HepG2 (cell line): Measurements from ENCODE around the gene ARPC5. TPM values are rescaled to one million over a fixed set of nuclear protein-coding genes. Genes with fewer than 3 reads are reported as not detected.
A peak's percentile ranks its signal among the peaks of the same experiment; 100 is the strongest.

Experiments
- ATF7 ChIP-seq, 2 experiments: fragments of 450-650 bp in 1 of 2; sonication (generic) in 1 of 2; formaldehyde crosslinking in 1 of 2; IDR thresholded peaks; 2 replicates each; pipeline versions ENCODE4 v1.4.0 to v1.6.1; 2016 to 2020; ENCODE audit warnings: antibody characterized with exemption in 1 of 2, mild to moderate bottlenecking in 1 of 2, missing genetic modification reagents in 1 of 2
- CREB1 ChIP-seq, 2 experiments: fragments of 450-650 bp in 1 of 2; IDR thresholded peaks; 2 replicates each; pipeline ENCODE4 v1.6.1; 2016 to 2017; ENCODE audit warnings: control low read depth in 1 of 2, mild to moderate bottlenecking in 1 of 2, missing compliant biosample characterization in 1 of 2, missing genetic modification characterization in 1 of 2
- TMF1 ChIP-seq: sonication (generic); formaldehyde crosslinking; IDR thresholded peaks from 2 replicates; pipeline ENCODE4 v1.8.1; 2022; ENCODE audit warnings: low read depth, missing genetic modification reagents
- ZBTB49 ChIP-seq: sonication (generic); formaldehyde crosslinking; IDR thresholded peaks from 2 replicates; pipeline ENCODE4 v1.4.0; 2020; ENCODE audit warnings: missing genetic modification reagents, borderline replicate concordance
- ZNF644 ChIP-seq: IDR thresholded peaks from 2 replicates; pipeline ENCODE4 v1.6.1; 2016; ENCODE audit warnings: low read depth
- polyA plus RNA-seq, 8 experiments: library from polyadenylated mRNA; depleted of rRNA in 3 of 8; stranded (reverse) in 7 of 8; unstranded in 1 of 8; fragments of >200 nt; fragmentation: Illumina TruSeq in 4 of 8; extraction: Trizol in 4 of 8; gene quantifications; 2 replicates each; pipeline versions ENCODE4 v1.2.1 to v1.2.3, GENCODE V29; 2011 to 2016; ENCODE audit warnings: low read depth in 4 of 8, missing spikeins in 1 of 8, mixed read lengths in 1 of 8; ENCODE audit not compliant: insufficient read depth in 1 of 8
- total RNA-seq, 5 experiments: library from RNA; depleted of rRNA; stranded (reverse); fragments of >200 nt; fragmentation: Illumina TruSeq; extraction: Trizol; gene quantifications; 2 replicates each; pipeline ENCODE4 v1.2.3, GENCODE V29; 2016; ENCODE audit warnings: low read depth in 1 of 5
- TF ChIP-seq, protein P1 (sequence below): IDR thresholded peaks from 2 replicates; pipeline ENCODE4 v1.6.1; 2016; ENCODE audit warnings: low read depth, missing genetic modification reagents, missing compliant biosample characterization
- TF ChIP-seq, protein P2 (sequence below): sonication (generic); formaldehyde crosslinking; IDR thresholded peaks from 2 replicates; pipeline ENCODE4 v1.5.1; 2020; ENCODE audit warnings: mild to moderate bottlenecking, missing genetic modification reagents, borderline replicate concordance
- TF ChIP-seq, protein P3 (sequence below): sonication (generic); formaldehyde crosslinking; IDR thresholded peaks from 2 replicates; pipeline ENCODE4 v1.4.0; 2020; ENCODE audit warnings: missing genetic modification reagents

Gene ARPC5
- total and polyA plus RNA-seq, 2 of the 13 experiments (the other 11 are each of a cell fraction or from before 2014, with no cell fraction given), result 48.4 to 106 TPM

DNA sequence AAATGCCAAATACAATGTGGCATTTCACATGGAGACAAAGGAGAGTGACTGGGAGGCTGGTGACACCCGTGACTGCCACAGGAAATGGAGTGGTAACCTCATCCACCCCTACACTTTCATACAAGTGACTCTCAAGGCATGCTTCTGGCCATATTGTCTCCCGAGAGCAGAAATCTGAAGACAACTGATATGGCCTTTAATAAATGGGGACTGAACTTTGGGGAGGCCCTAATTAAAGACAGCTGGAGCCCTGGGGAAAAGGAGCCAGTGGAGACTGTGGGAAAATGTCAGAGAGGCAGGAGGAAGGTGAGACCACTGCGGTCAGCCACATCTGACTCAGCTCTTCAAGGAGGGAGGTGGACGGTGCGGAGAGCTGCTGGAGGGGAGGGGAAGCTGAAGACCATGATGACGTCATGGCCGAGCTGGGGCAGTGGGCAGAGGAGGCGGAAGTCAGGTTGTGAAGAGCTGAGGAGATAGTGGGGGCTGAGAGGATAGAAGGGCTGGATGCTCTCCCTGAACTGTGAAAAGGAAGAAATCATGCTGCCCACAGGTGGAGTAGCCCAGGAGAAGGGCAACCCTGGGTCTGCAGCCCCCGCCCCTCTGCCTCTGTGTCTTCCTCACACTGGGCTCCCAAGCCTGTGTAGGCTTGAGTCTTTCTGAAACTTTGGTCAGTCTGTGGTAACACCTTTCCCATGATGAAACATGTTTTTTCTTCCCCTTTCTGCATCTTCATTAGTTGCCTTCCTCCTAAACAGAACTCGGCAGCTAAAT, 31.4 kb downstream of the ARPC5 start (continued):
- TF ChIP-seq, protein P1, sequence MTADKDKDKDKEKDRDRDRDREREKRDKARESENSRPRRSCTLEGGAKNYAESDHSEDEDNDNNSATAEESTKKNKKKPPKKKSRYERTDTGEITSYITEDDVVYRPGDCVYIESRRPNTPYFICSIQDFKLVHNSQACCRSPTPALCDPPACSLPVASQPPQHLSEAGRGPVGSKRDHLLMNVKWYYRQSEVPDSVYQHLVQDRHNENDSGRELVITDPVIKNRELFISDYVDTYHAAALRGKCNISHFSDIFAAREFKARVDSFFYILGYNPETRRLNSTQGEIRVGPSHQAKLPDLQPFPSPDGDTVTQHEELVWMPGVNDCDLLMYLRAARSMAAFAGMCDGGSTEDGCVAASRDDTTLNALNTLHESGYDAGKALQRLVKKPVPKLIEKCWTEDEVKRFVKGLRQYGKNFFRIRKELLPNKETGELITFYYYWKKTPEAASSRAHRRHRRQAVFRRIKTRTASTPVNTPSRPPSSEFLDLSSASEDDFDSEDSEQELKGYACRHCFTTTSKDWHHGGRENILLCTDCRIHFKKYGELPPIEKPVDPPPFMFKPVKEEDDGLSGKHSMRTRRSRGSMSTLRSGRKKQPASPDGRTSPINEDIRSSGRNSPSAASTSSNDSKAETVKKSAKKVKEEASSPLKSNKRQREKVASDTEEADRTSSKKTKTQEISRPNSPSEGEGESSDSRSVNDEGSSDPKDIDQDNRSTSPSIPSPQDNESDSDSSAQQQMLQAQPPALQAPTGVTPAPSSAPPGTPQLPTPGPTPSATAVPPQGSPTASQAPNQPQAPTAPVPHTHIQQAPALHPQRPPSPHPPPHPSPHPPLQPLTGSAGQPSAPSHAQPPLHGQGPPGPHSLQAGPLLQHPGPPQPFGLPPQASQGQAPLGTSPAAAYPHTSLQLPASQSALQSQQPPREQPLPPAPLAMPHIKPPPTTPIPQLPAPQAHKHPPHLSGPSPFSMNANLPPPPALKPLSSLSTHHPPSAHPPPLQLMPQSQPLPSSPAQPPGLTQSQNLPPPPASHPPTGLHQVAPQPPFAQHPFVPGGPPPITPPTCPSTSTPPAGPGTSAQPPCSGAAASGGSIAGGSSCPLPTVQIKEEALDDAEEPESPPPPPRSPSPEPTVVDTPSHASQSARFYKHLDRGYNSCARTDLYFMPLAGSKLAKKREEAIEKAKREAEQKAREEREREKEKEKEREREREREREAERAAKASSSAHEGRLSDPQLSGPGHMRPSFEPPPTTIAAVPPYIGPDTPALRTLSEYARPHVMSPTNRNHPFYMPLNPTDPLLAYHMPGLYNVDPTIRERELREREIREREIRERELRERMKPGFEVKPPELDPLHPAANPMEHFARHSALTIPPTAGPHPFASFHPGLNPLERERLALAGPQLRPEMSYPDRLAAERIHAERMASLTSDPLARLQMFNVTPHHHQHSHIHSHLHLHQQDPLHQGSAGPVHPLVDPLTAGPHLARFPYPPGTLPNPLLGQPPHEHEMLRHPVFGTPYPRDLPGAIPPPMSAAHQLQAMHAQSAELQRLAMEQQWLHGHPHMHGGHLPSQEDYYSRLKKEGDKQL (CRISPR knock-in tag), result no peak
- peak; percentile 99 for TF ChIP-seq ATF7 (IDR thresholded peaks at IDR 0.05)
- no peak for TF ChIP-seq ATF7 (CRISPR knock-in tag; IDR thresholded peaks at IDR 0.05)
- TF ChIP-seq, protein P2, sequence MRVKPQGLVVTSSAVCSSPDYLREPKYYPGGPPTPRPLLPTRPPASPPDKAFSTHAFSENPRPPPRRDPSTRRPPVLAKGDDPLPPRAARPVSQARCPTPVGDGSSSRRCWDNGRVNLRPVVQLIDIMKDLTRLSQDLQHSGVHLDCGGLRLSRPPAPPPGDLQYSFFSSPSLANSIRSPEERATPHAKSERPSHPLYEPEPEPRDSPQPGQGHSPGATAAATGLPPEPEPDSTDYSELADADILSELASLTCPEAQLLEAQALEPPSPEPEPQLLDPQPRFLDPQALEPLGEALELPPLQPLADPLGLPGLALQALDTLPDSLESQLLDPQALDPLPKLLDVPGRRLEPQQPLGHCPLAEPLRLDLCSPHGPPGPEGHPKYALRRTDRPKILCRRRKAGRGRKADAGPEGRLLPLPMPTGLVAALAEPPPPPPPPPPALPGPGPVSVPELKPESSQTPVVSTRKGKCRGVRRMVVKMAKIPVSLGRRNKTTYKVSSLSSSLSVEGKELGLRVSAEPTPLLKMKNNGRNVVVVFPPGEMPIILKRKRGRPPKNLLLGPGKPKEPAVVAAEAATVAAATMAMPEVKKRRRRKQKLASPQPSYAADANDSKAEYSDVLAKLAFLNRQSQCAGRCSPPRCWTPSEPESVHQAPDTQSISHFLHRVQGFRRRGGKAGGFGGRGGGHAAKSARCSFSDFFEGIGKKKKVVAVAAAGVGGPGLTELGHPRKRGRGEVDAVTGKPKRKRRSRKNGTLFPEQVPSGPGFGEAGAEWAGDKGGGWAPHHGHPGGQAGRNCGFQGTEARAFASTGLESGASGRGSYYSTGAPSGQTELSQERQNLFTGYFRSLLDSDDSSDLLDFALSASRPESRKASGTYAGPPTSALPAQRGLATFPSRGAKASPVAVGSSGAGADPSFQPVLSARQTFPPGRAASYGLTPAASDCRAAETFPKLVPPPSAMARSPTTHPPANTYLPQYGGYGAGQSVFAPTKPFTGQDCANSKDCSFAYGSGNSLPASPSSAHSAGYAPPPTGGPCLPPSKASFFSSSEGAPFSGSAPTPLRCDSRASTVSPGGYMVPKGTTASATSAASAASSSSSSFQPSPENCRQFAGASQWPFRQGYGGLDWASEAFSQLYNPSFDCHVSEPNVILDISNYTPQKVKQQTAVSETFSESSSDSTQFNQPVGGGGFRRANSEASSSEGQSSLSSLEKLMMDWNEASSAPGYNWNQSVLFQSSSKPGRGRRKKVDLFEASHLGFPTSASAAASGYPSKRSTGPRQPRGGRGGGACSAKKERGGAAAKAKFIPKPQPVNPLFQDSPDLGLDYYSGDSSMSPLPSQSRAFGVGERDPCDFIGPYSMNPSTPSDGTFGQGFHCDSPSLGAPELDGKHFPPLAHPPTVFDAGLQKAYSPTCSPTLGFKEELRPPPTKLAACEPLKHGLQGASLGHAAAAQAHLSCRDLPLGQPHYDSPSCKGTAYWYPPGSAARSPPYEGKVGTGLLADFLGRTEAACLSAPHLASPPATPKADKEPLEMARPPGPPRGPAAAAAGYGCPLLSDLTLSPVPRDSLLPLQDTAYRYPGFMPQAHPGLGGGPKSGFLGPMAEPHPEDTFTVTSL, result no peak
- TF ChIP-seq ZNF644 (CRISPR knock-in tag), result no peak
- TF ChIP-seq, protein P3, sequence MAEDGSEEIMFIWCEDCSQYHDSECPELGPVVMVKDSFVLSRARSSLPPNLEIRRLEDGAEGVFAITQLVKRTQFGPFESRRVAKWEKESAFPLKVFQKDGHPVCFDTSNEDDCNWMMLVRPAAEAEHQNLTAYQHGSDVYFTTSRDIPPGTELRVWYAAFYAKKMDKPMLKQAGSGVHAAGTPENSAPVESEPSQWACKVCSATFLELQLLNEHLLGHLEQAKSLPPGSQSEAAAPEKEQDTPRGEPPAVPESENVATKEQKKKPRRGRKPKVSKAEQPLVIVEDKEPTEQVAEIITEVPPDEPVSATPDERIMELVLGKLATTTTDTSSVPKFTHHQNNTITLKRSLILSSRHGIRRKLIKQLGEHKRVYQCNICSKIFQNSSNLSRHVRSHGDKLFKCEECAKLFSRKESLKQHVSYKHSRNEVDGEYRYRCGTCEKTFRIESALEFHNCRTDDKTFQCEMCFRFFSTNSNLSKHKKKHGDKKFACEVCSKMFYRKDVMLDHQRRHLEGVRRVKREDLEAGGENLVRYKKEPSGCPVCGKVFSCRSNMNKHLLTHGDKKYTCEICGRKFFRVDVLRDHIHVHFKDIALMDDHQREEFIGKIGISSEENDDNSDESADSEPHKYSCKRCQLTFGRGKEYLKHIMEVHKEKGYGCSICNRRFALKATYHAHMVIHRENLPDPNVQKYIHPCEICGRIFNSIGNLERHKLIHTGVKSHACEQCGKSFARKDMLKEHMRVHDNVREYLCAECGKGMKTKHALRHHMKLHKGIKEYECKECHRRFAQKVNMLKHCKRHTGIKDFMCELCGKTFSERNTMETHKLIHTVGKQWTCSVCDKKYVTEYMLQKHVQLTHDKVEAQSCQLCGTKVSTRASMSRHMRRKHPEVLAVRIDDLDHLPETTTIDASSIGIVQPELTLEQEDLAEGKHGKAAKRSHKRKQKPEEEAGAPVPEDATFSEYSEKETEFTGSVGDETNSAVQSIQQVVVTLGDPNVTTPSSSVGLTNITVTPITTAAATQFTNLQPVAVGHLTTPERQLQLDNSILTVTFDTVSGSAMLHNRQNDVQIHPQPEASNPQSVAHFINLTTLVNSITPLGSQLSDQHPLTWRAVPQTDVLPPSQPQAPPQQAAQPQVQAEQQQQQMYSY (CRISPR knock-in tag), result no peak
- peak; percentile 97 for TF ChIP-seq CREB1 (IDR thresholded peaks at IDR 0.05)
- TF ChIP-seq CREB1 (CRISPR knock-in tag; IDR thresholded peaks at IDR 0.05), result peak; percentile 26; the same call in 1 of the 2 replicates
- no peak for TF ChIP-seq ZBTB49 (CRISPR knock-in tag)
- TF ChIP-seq TMF1 (CRISPR knock-in tag), result no peak
